Activated T-cell treated with anti-CD3 and anti-CD28 coated beads, Interleukin-2, amount 50 U/mL, for 24 hours (primary cell): Measurements from ENCODE around the gene ALKBH3.

Source experiments
- DNase-seq: peaks from one replicate; pipeline ENCODE4 v3.0.0-alpha.2; 2020
- H3K27ac Mint-ChIP-seq: 2 replicates; pipeline ENCODE4 v1.8.0; 2020; ENCODE audit warnings: mild to moderate bottlenecking, mixed read lengths
- H3K27me3 Mint-ChIP-seq: 2 replicates; pipeline ENCODE4 v1.8.0; 2020; ENCODE audit warnings: mixed read lengths
- H3K36me3 Mint-ChIP-seq: 2 replicates; pipeline ENCODE4 v1.8.0; 2020; ENCODE audit warnings: low read depth, mixed read lengths
- H3K4me1 Mint-ChIP-seq: 2 replicates; pipeline ENCODE4 v1.8.0; 2020; ENCODE audit warnings: low read depth, mixed read lengths
- H3K4me3 Mint-ChIP-seq: 2 replicates; pipeline ENCODE4 v1.8.0; 2020; ENCODE audit warnings: mild to moderate bottlenecking, moderate library complexity, mixed read lengths
- H3K9me3 Mint-ChIP-seq: 2 replicates; pipeline ENCODE4 v1.8.0; 2020; ENCODE audit warnings: mixed read lengths

Gene ALKBH3

GRCh38 chr11:43947815-43948214, 67.2 kb downstream of the ALKBH3 start:
- H3K27me3 Mint-ChIP-seq: peaks cover 84% of the 10 kb centered on the region
- peaks cover 3% of the 10 kb centered on the region for H3K36me3 Mint-ChIP-seq
- DNase-seq: no peak
- no peaks in the 10 kb centered on the region for H3K9me3 Mint-ChIP-seq
- no peak overlapping the region for H3K4me3 Mint-ChIP-seq
- peaks cover 16% of the 10 kb centered on the region for H3K4me1 Mint-ChIP-seq
- H3K27ac Mint-ChIP-seq: no peak overlapping the region

DNA sequence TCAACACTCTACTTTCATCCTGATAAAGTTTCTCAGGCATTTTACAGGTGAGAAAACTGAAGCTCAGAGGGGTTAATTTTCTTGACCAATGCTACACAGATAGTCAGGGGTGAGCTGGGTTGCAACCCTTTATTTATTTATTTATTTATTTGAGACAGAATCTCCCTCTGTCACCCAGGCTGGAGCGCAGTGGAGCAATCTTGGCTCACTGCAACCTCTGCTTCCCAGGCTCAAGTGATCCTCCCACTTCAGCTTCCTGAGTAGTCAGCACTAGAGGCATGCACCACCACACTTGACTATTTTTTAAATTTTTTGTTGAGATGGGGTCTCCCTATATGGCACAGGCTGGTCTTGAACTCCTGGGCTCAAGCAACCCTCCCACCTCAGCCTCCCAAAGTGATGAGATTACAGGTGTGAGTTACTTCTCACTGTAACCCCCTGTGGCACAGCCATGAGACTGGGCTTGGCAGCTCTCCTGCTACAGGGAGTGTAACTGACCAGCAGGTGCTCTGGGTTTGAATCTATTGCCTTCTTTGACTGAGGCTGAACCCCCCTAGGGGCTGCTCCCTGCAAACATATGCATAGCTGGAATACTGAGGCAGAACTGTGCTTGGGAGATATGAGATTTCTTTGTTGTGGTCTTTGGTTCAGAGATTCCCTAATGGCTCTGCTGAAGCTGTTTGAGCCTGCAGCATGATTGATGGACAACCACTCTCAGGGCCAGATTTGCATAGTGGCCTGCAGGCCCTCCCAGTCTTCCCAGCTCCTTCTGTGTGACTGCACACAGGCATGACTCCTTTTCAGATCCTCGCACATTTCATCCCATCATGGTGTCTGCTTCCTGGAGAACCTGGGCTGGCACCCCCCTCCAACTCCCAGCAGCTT, 68.0 kb downstream of the ALKBH3 start:
- peaks cover 13% of the 10 kb centered on the region for H3K4me1 Mint-ChIP-seq
- DNase-seq: no peak
- no peak overlapping the region for H3K4me3 Mint-ChIP-seq
- H3K9me3 Mint-ChIP-seq: no peaks in the 10 kb centered on the region
- peaks cover 84% of the 10 kb centered on the region for H3K27me3 Mint-ChIP-seq
- H3K36me3 Mint-ChIP-seq: peaks cover under 1% of the 10 kb centered on the region
- H3K27ac Mint-ChIP-seq: no peak overlapping the region

- Mint-ChIP-seq H3K27ac (no peak overlapping the region), H3K27me3 (peaks cover 79% of the 10 kb centered on the region), H3K36me3 (no peaks in the 10 kb centered on the region), H3K9me3 (no peaks in the 10 kb centered on the region), H3K4me1 (no peaks in the 10 kb centered on the region), H3K4me3 (no peak overlapping the region)
- no peak for DNase-seq
Measured at GRCh38 chr11:43950311-43950855, 69.8 kb downstream of the ALKBH3 start.

DNA sequence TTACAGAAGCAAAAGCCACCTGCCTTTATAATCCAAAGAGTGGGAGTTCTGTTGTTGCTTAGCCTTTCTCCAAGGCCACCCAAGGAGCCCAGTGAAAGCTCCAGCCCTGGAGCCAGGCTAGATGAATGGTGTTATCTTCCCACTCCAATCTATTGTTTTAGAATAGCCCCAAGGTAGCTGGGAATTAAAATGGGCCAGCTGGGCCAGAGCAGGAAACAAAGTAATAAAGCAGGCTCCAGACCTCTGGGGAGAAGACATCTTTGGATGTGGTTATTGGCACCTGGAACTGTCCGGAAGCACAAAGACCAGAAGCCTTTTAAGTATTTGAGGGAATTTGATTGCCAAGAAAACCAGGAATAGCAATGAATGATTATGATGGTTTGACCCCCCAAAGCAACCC, 70.6 kb downstream of the ALKBH3 start:
- Mint-ChIP-seq H3K4me1 (no peaks in the 10 kb centered on the region), H3K36me3 (no peaks in the 10 kb centered on the region), H3K27ac (no peak overlapping the region), H3K9me3 (no peaks in the 10 kb centered on the region), H3K4me3 (no peak overlapping the region), H3K27me3 (peaks cover 73% of the 10 kb centered on the region)
- no peak for DNase-seq

DNA sequence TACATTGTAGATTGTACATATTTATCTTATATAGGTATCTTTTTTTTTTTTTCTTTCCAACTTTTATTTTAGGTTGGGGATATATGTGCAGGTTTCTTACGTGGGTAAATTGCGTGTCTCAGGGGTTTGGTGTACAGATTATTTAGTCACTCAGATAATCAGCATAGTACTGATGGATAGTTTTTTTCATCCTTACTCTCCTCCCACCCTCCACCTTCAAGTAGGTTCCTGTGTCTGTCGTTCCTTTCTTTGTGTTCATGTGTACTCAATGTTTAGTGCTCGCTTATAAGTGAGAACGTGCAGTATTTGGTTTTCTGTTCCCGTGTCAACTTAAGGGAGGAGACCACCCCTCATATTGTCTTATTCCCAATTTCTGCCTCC, 71.4 kb downstream of the ALKBH3 start:
- Mint-ChIP-seq H3K27me3 (peaks cover 70% of the 10 kb centered on the region), H3K9me3 (no peaks in the 10 kb centered on the region)

GRCh38 chr11:43952401-43953342, 72.0 kb downstream of the ALKBH3 start:
- Mint-ChIP-seq H3K4me1 (no peaks in the 10 kb centered on the region), H3K27me3 (peaks cover 67% of the 10 kb centered on the region), H3K4me3 (no peak overlapping the region), H3K36me3 (no peaks in the 10 kb centered on the region), H3K9me3 (no peaks in the 10 kb centered on the region), H3K27ac (no peak overlapping the region)
- no peak for DNase-seq

More for the DNA sequence above, 71.4 kb downstream of the ALKBH3 start:
- Mint-ChIP-seq H3K4me1 (no peaks in the 10 kb centered on the region), H3K36me3 (no peaks in the 10 kb centered on the region), H3K27ac (no peak overlapping the region), H3K4me3 (no peak overlapping the region)
- DNase-seq: no peak

GRCh38 chr11:43953521-43953920, 72.9 kb downstream of the ALKBH3 start:
- Mint-ChIP-seq H3K4me1 (no peaks in the 10 kb centered on the region), H3K36me3 (no peaks in the 10 kb centered on the region), H3K4me3 (no peak overlapping the region), H3K9me3 (no peaks in the 10 kb centered on the region), H3K27ac (no peak overlapping the region), H3K27me3 (peaks cover 67% of the 10 kb centered on the region)
- DNase-seq: no peak

- H3K4me3 Mint-ChIP-seq: no peak overlapping the region
- no peaks in the 10 kb centered on the region for H3K9me3 Mint-ChIP-seq
- no peak for DNase-seq
- no peaks in the 10 kb centered on the region for H3K4me1 Mint-ChIP-seq
- no peak overlapping the region for H3K27ac Mint-ChIP-seq
- no peaks in the 10 kb centered on the region for H3K36me3 Mint-ChIP-seq
- H3K27me3 Mint-ChIP-seq: peaks cover 64% of the 10 kb centered on the region
Measured at GRCh38 chr11:43954241-43954640, 73.6 kb downstream of the ALKBH3 start.

GRCh38 chr11:43955381-43956118, 74.9 kb downstream of the ALKBH3 start:
- Mint-ChIP-seq H3K9me3 (no peaks in the 10 kb centered on the region), H3K36me3 (no peaks in the 10 kb centered on the region), H3K4me1 (no peaks in the 10 kb centered on the region), H3K27me3 (peaks cover 59% of the 10 kb centered on the region), H3K27ac (no peak overlapping the region), H3K4me3 (no peak overlapping the region)
- DNase-seq: no peak

DNA sequence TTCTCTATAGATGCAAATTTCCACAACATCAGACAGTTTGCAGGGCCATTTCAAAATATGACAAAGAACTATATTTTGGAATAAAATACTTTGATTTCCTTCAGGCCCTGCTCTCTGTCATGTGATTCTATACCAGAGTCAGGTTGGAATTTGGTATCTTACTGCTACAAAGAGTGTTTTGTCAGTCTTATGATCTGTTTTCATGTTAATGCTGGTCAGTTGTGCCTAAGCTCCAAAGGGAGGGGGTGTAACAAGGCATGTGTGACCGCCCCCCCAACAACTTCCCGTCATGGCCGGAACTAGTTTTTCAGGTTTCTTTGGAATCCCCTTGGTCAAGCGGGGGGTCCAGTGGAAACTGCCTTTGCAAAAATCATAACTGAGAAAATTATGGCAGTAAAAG, 76.9 kb downstream of the ALKBH3 start:
- no peaks in the 10 kb centered on the region for H3K9me3 Mint-ChIP-seq
- H3K36me3 Mint-ChIP-seq: no peaks in the 10 kb centered on the region
- no peaks in the 10 kb centered on the region for H3K4me1 Mint-ChIP-seq
- DNase-seq: no peak
- peaks cover 57% of the 10 kb centered on the region for H3K27me3 Mint-ChIP-seq
- no peak overlapping the region for H3K27ac Mint-ChIP-seq
- no peak overlapping the region for H3K4me3 Mint-ChIP-seq

- Mint-ChIP-seq H3K27ac (no peak overlapping the region), H3K9me3 (no peaks in the 10 kb centered on the region), H3K27me3 (peaks cover 54% of the 10 kb centered on the region), H3K36me3 (no peaks in the 10 kb centered on the region), H3K4me3 (no peak overlapping the region), H3K4me1 (no peaks in the 10 kb centered on the region)
- no peak for DNase-seq
Measured at GRCh38 chr11:43959321-43959995, 78.8 kb downstream of the ALKBH3 start.

DNA sequence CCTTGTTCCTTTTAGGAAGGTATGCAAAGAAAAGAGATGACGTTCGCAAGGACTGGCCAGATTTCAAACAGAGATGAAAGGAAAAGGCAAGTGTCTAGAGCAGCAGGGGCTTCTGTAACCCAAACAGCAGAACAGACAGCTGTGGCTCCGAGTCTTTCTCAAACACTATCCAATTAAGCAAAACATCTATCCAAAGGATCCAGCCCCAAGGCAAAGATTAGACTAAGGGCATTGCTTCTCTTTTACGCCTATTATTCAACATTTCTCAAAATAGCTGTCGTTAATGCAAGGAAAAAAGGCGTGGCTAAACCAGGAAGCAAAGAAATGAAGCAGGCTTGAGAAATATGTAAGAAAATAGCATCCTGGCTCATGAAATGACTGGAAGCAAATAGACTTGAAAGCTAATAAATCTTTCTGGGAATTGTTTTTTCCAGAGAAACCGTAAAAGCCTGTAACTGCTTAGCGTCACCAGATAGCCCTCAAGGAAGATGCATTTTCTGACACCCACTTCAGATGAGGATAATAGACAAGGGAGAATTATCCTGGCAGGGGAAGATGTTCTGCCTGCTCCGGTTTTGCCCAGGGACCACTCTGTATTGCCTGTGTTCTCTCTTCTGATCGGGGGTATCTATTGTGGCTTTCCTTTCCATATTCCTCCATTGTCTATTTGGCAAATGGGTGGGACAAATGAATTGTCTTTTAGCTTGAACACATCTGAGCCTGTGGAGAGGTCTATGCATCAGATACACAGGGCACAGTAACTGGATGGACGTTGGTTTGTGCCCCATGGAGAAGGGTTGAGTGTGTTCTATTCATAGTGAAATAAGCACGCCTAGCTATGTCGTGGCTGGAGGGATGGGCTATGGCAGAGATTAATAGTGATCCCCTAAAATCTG, 82.0 kb downstream of the ALKBH3 start:
- Mint-ChIP-seq H3K4me1 (no peaks in the 10 kb centered on the region), H3K9me3 (no peaks in the 10 kb centered on the region), H3K27me3 (peaks cover 44% of the 10 kb centered on the region), H3K4me3 (no peak overlapping the region), H3K27ac (no peak overlapping the region), H3K36me3 (no peaks in the 10 kb centered on the region)
- DNase-seq: no peak

DNA sequence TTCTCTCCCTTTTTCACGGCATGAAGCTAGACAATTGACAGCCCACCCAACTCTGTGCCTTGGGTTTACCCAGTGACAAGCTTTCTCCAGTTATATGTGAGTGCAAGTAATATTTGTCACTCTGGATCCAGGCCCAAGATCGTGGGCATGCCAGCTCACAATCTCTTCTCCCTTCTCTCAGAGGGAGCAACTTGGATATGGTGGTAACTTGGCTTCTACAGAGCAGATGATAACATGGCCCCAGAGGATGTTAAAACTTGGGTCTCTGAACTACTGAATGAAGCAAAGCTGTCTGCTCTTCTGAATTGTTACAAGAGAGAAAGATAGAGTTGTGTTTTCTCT, 82.6 kb downstream of the ALKBH3 start:
- DNase-seq: no peak
- Mint-ChIP-seq H3K9me3 (no peaks in the 10 kb centered on the region), H3K4me3 (no peak overlapping the region), H3K4me1 (no peaks in the 10 kb centered on the region), H3K36me3 (no peaks in the 10 kb centered on the region), H3K27me3 (peaks cover 48% of the 10 kb centered on the region), H3K27ac (no peak overlapping the region)
